Epithelial cell of proximal tubule (primary cell): ENCODE measurements around the gene PPM1E. TPM values are rescaled to one million over a fixed set of nuclear protein-coding genes. Genes with fewer than 3 reads are reported as not detected.

ENCODE experiments used
- DNase-seq: peaks from one replicate; pipeline ENCODE4 v3.0.0-alpha.2; 2011; ENCODE audit warnings: low read depth
- H3K4me3 ChIP-seq: 2 replicates; pipeline ENCODE4 v1.5.1; 2011; ENCODE audit warnings: low read depth, mild to moderate bottlenecking, low read length
- CTCF ChIP-seq: conservative IDR thresholded peaks from 2 replicates; pipeline ENCODE4 v1.5.1; 2012; ENCODE audit warnings: low read depth, mild to moderate bottlenecking, low read length
- total RNA-seq: library from RNA; depleted of rRNA; stranded (reverse); fragments of >200 nt; gene quantifications from 2 replicates; pipeline ENCODE4 v1.2.3, GENCODE V29; 2015

The PPM1E gene
- total RNA-seq, 1 donor from 2014 or later = 1.7 TPM

DNA sequence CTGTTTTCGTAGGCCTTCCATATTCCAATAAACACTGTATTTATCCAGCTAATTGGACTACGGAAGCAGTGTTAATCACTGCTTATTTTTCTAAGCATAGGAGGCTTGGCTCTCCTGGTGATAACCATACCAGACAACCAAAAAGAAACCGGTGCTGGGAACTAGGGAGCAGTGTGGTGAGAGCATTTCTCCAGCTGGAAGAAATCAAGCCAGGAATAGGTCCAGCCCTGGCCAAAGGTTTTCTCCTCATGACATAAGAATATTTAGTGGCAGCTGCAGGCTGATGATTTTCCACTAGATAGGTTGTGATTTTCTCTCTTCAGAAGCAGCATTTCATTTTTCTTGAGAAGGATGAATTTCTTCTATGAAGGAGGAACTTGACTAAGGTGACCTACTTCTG lies 209.6 kb downstream of the PPM1E start:
- DNase-seq = no peak
- TF ChIP-seq CTCF = no peak
- no peak overlapping the region for H3K4me3 ChIP-seq

GRCh38 chr17:58966208-58966607 lies 210.6 kb downstream of the PPM1E start:
- DNase-seq = no peak
- no peak for TF ChIP-seq CTCF

DNA sequence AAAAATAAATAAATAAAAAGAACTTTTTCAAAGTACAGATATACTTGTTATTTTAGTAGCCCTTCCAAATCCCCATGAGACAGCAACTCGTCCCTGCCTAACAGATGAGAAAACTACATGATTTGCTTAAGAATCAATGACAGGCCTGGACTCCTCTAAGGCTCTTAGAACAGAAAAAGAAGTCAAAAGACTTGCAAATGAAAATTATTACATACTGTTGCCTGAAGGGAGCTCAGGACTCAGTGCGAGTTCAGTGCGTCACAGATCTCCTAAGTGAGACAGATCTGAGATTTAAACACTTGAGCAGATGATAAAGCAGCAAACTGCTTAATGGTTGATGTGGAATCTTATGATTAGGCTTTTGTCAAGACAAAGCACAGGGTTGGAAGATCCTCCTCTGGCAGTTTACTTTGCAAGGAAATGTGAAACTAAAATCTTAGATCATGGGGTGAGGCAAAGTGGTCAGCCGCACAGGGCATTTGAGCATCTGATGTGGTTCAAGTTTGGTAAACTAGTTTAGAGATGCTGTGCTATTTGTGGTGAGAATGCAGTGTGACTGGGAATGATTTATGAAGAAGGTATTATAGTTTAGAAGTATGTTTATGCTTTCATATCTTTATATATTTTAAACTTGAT lies 212.9 kb downstream of the PPM1E start:
- no peak overlapping the region for H3K4me3 ChIP-seq
- TF ChIP-seq CTCF = no peak
- DNase-seq = no peak

More at GRCh38 chr17:58966208-58966607, 210.6 kb downstream of the PPM1E start:
- H3K4me3 ChIP-seq = no peak overlapping the region

DNA sequence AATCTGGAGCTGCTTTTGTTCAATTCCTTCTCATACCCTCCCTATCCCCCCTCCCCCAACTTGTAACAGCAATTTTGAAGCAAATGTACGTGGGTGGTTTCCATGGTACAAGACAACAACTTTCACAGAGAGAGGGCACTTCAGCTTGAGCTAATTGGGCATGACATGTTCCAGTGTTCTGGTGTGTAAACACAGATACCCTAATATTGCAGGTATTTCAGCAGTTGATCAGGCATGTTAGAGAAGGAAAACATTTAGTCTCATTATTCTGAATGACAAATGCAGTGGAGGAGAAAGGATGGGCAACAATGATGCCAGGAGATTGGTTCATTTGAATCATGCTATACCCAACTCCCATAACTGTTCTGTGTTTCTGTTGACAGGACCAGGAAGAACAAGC lies 213.5 kb downstream of the PPM1E start:
- DNase-seq = peak; percentile 63
- no peak overlapping the region for H3K4me3 ChIP-seq
- TF ChIP-seq CTCF = no peak

GRCh38 chr17:58969612-58970011 lies 214.0 kb downstream of the PPM1E start:
- no peak for DNase-seq
- TF ChIP-seq CTCF = no peak
- H3K4me3 ChIP-seq = no peak overlapping the region

DNA sequence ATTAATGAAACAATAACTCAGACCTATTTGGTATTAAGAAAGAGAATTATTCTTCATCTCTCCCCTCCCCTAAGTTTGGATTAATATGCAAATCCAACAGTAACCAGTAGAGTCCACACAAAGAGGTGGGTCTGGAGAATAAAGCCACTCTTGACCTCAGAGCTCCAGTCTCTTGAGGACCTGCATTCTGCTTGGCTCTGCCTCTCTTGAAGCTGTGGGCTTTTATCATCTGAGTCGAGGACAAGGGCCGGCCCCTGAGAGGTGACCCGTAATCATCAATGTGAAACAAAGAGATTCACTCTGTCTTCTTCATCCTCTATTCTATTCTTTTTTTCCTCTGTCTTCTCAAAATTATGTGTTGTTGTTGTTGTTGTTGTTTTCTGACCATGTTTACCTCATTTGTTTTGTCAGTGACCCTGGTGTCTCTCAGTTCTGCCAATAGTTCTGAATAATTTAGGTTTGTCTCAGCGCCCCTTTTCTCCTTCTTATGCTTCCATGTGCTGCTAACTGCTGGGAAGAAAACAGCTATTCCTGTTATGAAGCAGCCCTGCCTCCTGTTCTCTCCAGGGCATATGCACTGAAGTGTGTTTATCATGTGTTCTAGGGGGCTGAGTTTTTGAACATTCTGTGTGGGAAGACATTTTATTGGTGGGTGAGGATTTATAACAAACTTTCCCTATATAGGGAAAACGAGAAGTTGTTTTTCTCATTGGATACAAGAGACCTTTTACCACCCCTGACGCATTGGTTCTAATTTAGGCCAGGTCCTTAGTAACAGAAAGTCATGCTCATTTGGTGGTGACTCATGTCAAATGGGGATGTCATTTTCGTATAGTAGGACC lies 215.2 kb downstream of the PPM1E start:
- no peak for DNase-seq
- TF ChIP-seq CTCF = no peak

More for the DNA sequence above, 215.2 kb downstream of the PPM1E start:
- H3K4me3 ChIP-seq = no peak overlapping the region
